Activated CD4-positive, alpha-beta T cell treated with anti-CD3 and anti-CD28 coated beads for 36 hours (primary cell): ENCODE measurements around the gene SCN2A. TPM values are rescaled to one million over a fixed set of nuclear protein-coding genes. Genes with fewer than 3 reads are reported as not detected.

ENCODE experiments used
- ATAC-seq: fragments of 200-7000 bp; cut with Tn5 transposase; one replicate; pipeline ENCODE4 v1.10.0; 2021; ENCODE audit warnings: mild to moderate bottlenecking, moderate library complexity
- CTCF ChIA-PET: fragments of 350-600 bp; sonication (Branson Sonifier 250); formaldehyde crosslinking; loops from one replicate; lab custom pipeline; 2021; ENCODE audit warnings: antibody characterized with exemption; lab: Charles Lee
- POLR2A ChIA-PET: fragments of 350-600 bp; sonication (Branson Sonifier 250); formaldehyde crosslinking; loops from one replicate; lab custom pipeline; 2021; ENCODE audit warnings: antibody characterized with exemption, inconsistent platforms; lab: Charles Lee
- DNase-seq: peaks from one replicate; pipeline ENCODE4 v3.0.0-alpha.2; 2020
- H3K27ac Mint-ChIP-seq: one replicate; pipeline ENCODE4 v1.8.0; 2021; ENCODE audit warnings: mixed read lengths
- H3K27me3 Mint-ChIP-seq: one replicate; pipeline ENCODE4 v1.8.0; 2021; ENCODE audit warnings: mixed read lengths
- H3K36me3 Mint-ChIP-seq: one replicate; pipeline ENCODE4 v1.8.0; 2021; ENCODE audit warnings: low read depth, mixed read lengths
- H3K4me1 Mint-ChIP-seq: one replicate; pipeline ENCODE4 v1.8.0; 2021; ENCODE audit warnings: mixed read lengths
- H3K4me3 Mint-ChIP-seq: one replicate; pipeline ENCODE4 v1.8.0; 2021; ENCODE audit warnings: mild to moderate bottlenecking, moderate library complexity, mixed read lengths
- H3K9me3 Mint-ChIP-seq: one replicate; pipeline ENCODE4 v1.8.0; 2021; ENCODE audit warnings: low read depth, mixed read lengths
- intact Hi-C, 2 experiments: fragments of 100-400 bp; cut with DNase I in 1 of 2; cut with micrococcal nuclease in 1 of 2; formaldehyde crosslinking; loops; one replicate each; pipeline versions ENCODE4 v1.14.2 to v1.15.1; 2022 to 2024; cut with DNase I, micrococcal nuclease
- total RNA-seq, 2 experiments: library from RNA; stranded (reverse); gene quantifications; one replicate each; pipeline ENCODE4 v1.2.3, GENCODE V29; 2021

SCN2A gene
- total RNA-seq, 2 experiments from 2014 or later = 0.07 to 0.14 TPM

GRCh38 chr2:165214093-165214492 lies 25.1 kb upstream of the SCN2A start:
- CTCF ChIA-PET = no interaction called here
- no peaks in the 10 kb centered on the region for H3K9me3 Mint-ChIP-seq
- no peak overlapping the region for H3K27ac Mint-ChIP-seq
- no peak overlapping the region for H3K4me3 Mint-ChIP-seq
- H3K27me3 Mint-ChIP-seq = no peaks in the 10 kb centered on the region
- no peaks in the 10 kb centered on the region for H3K4me1 Mint-ChIP-seq
- ATAC-seq = no peak
- no peak for DNase-seq
- POLR2A ChIA-PET = no interaction called here
- intact Hi-C loops = no loop called here
- no peaks in the 10 kb centered on the region for H3K36me3 Mint-ChIP-seq

GRCh38 chr2:165219481-165219880 lies 19.7 kb upstream of the SCN2A start:
- H3K27ac Mint-ChIP-seq = no peak overlapping the region
- CTCF ChIA-PET = interaction anchor here (0.7 to 1.9 kb wide), 2 partner anchors 15 to 17 kb away, joined by 4 to 6 read pairs; partner anchors contain the start of gene SCN3A
- H3K27me3 Mint-ChIP-seq = no peaks in the 10 kb centered on the region

DNA sequence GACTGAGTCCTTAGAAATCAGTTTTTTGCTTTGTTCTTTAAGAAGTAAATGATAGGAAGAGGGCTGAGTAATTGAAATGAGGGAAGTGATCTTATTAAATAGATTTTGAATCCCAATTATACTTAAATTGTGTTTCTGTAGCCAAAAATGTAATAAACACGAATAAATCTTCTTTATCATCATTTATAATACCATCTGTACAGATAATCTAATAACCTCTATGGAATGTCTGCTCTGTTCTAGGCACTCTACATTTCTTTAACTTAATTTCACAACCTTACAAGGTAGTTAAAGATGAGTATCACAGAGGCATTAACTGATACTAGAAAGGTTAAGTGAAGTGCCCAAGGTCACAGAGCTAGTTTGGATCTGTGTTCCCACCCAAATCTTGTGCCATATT lies 14.3 kb upstream of the SCN2A start:
- CTCF ChIA-PET = no interaction called here
- Mint-ChIP-seq H3K9me3 (no peaks in the 10 kb centered on the region), H3K4me1 (no peaks in the 10 kb centered on the region), H3K27me3 (no peaks in the 10 kb centered on the region), H3K36me3 (no peaks in the 10 kb centered on the region), H3K4me3 (no peak overlapping the region), H3K27ac (no peak overlapping the region)
- intact Hi-C loops = no loop called here
- ATAC-seq (no peak), DNase-seq (no peak)
- POLR2A ChIA-PET = no interaction called here

More at GRCh38 chr2:165219481-165219880, 19.7 kb upstream of the SCN2A start:
- Mint-ChIP-seq H3K36me3 (no peaks in the 10 kb centered on the region), H3K4me1 (no peaks in the 10 kb centered on the region), H3K9me3 (no peaks in the 10 kb centered on the region), H3K4me3 (no peak overlapping the region)
- POLR2A ChIA-PET = no interaction called here
- ATAC-seq (no peak), DNase-seq (no peak)
- intact Hi-C loops = no loop called here

- CTCF ChIA-PET = no interaction called here
- Mint-ChIP-seq H3K4me1 (no peaks in the 10 kb centered on the region), H3K27ac (no peak overlapping the region), H3K4me3 (no peak overlapping the region), H3K27me3 (no peaks in the 10 kb centered on the region), H3K36me3 (no peaks in the 10 kb centered on the region), H3K9me3 (no peaks in the 10 kb centered on the region)
- DNase-seq (no peak), ATAC-seq (no peak)
- intact Hi-C loops = no loop called here
- POLR2A ChIA-PET = no interaction called here
Measured at GRCh38 chr2:165227571-165227970, 11.6 kb upstream of the SCN2A start.

GRCh38 chr2:165237056-165237455 lies 2.2 kb upstream of the SCN2A start:
- intact Hi-C loops = loop anchor here (5.0 to 10.0 kb wide), 2 partner anchors 165 to 638 kb away; no protein-coding TSS in a partner anchor
- Mint-ChIP-seq H3K4me3 (no peak overlapping the region), H3K27me3 (no peaks in the 10 kb centered on the region), H3K4me1 (no peaks in the 10 kb centered on the region), H3K36me3 (no peaks in the 10 kb centered on the region), H3K27ac (no peak overlapping the region), H3K9me3 (no peaks in the 10 kb centered on the region)
- POLR2A ChIA-PET = no interaction called here
- CTCF ChIA-PET = no interaction called here
- DNase-seq (no peak), ATAC-seq (no peak)

DNA sequence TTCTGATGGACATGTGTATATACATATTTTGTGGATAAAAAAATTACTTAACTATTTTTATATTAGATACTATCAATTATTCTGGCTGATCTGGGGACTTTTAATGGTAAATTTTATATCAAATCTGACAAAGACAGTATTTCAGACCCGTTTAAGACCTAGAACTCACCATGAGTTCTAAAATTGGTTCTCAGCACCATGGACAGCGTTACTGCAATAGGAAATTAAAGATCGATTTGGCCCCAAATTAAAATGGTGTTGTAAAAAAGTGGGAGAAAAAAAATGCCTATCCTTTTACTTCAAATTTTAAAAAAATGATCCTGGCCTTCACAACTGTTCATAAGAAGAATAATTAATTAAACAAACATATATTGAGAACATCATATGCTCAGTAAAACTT lies 919 bp upstream of the SCN2A start:
- no peak for ATAC-seq
- H3K27ac Mint-ChIP-seq = no peak overlapping the region
- no peaks in the 10 kb centered on the region for H3K27me3 Mint-ChIP-seq
- H3K4me3 Mint-ChIP-seq = no peak overlapping the region
- no peaks in the 10 kb centered on the region for H3K36me3 Mint-ChIP-seq
- POLR2A ChIA-PET = no interaction called here
- peak; percentile 6 for DNase-seq
- intact Hi-C loops = loop anchor here (1.0 to 10.0 kb wide), 3 partner anchors 55 to 637 kb away; no protein-coding TSS in a partner anchor
- no peaks in the 10 kb centered on the region for H3K4me1 Mint-ChIP-seq
- CTCF ChIA-PET = interaction anchor here (1.3 to 1.9 kb wide), 3 partner anchors 19 to 64 kb away, joined by 3 to 9 read pairs (median 3); no protein-coding TSS in a partner anchor
- H3K9me3 Mint-ChIP-seq = no peaks in the 10 kb centered on the region

GRCh38 chr2:165239856-165240515 lies 772 bp downstream of the SCN2A start:
- DNase-seq (no peak), ATAC-seq (no peak)
- H3K27ac Mint-ChIP-seq = no peak overlapping the region
- H3K27me3 Mint-ChIP-seq = no peaks in the 10 kb centered on the region
- ChIA-PET CTCF (interaction anchor here (0.7 to 1.9 kb wide), 12 partner anchors 10 to 713 kb away, joined by 3 to 9 read pairs (median 3); no protein-coding TSS in a partner anchor), POLR2A (no interaction called here)
- no peaks in the 10 kb centered on the region for H3K36me3 Mint-ChIP-seq
- H3K9me3 Mint-ChIP-seq = no peaks in the 10 kb centered on the region
- intact Hi-C loops = loop anchor here (1.0 to 10.0 kb wide), 3 partner anchors 53 to 635 kb away; no protein-coding TSS in a partner anchor
- no peaks in the 10 kb centered on the region for H3K4me1 Mint-ChIP-seq
- H3K4me3 Mint-ChIP-seq = no peak overlapping the region

GRCh38 chr2:165240916-165241315 lies 1.7 kb downstream of the SCN2A start:
- ATAC-seq (no peak), DNase-seq (no peak)
- Mint-ChIP-seq H3K9me3 (no peaks in the 10 kb centered on the region), H3K36me3 (no peaks in the 10 kb centered on the region), H3K4me1 (no peaks in the 10 kb centered on the region), H3K27ac (no peak overlapping the region), H3K27me3 (no peaks in the 10 kb centered on the region), H3K4me3 (no peak overlapping the region)
- ChIA-PET CTCF (interaction anchor here (0.6 kb wide), 1 partner anchor 402 kb away, joined by 3 read pairs; no protein-coding TSS in a partner anchor), POLR2A (no interaction called here)
- intact Hi-C loops = no loop called here

GRCh38 chr2:165245081-165245793 lies 6.0 kb downstream of the SCN2A start:
- intact Hi-C loops = no loop called here
- H3K36me3 Mint-ChIP-seq = no peaks in the 10 kb centered on the region
- no peaks in the 10 kb centered on the region for H3K4me1 Mint-ChIP-seq
- no peak overlapping the region for H3K4me3 Mint-ChIP-seq
- H3K27ac Mint-ChIP-seq = no peak overlapping the region
- no peak for ATAC-seq
- no peak for DNase-seq
- POLR2A ChIA-PET = no interaction called here
- CTCF ChIA-PET = no interaction called here
- H3K27me3 Mint-ChIP-seq = peaks cover 2% of the 10 kb centered on the region
- H3K9me3 Mint-ChIP-seq = no peaks in the 10 kb centered on the region

- no peak for ATAC-seq
Measured at GRCh38 chr2:165248238-165248637, 9.0 kb downstream of the SCN2A start.

GRCh38 chr2:165251366-165251765 lies 12.2 kb downstream of the SCN2A start:
- no peaks in the 10 kb centered on the region for H3K9me3 Mint-ChIP-seq
- H3K36me3 Mint-ChIP-seq = no peaks in the 10 kb centered on the region
- H3K4me3 Mint-ChIP-seq = no peak overlapping the region
- no peak overlapping the region for H3K27ac Mint-ChIP-seq
- H3K27me3 Mint-ChIP-seq = peaks cover 2% of the 10 kb centered on the region
- ChIA-PET CTCF (interaction anchor here (0.8 kb wide), 1 partner anchor 47 kb away, joined by 3 read pairs; the partner anchor contains the start of gene SCN3A), POLR2A (no interaction called here)
- intact Hi-C loops = no loop called here
- ATAC-seq (no peak), DNase-seq (no peak)
- H3K4me1 Mint-ChIP-seq = no peaks in the 10 kb centered on the region

More at GRCh38 chr2:165248238-165248637, 9.0 kb downstream of the SCN2A start:
- DNase-seq = no peak
- Mint-ChIP-seq H3K4me3 (no peak overlapping the region), H3K9me3 (no peaks in the 10 kb centered on the region), H3K27me3 (peaks cover 2% of the 10 kb centered on the region), H3K36me3 (no peaks in the 10 kb centered on the region), H3K27ac (no peak overlapping the region), H3K4me1 (no peaks in the 10 kb centered on the region)
- ChIA-PET CTCF (no interaction called here), POLR2A (no interaction called here)
- intact Hi-C loops = no loop called here
